Lower lobe of right lung (tissue), 2 donors: ENCODE data around the gene EPN1. TPM values are rescaled to one million over a fixed set of nuclear protein-coding genes. Genes with fewer than 3 reads are reported as not detected.
A peak's percentile ranks its signal among the peaks of the same experiment; 100 is the strongest.

Experiments used
- ATAC-seq, 2 donors: fragments of 200-7000 bp; cut with Tn5 transposase; one replicate each; pipeline ENCODE4 v1.9.1; 2020 to 2022; ENCODE audit warnings: mild to moderate bottlenecking in 2 of 2, moderate library complexity in 2 of 2
- DNase-seq: peaks from one replicate; pipeline ENCODE4 v3.0.0-alpha.2; 2020
- H3K27ac ChIP-seq: fragments of 200-600 bp; one replicate; pipeline ENCODE4 v1.8.0; 2022
- H3K27me3 ChIP-seq: fragments of 200-600 bp; one replicate; pipeline ENCODE4 v1.8.0; 2022; ENCODE audit warnings: low read depth
- H3K36me3 ChIP-seq: fragments of 200-600 bp; one replicate; pipeline ENCODE4 v1.8.0; 2022; ENCODE audit warnings: mild to moderate bottlenecking
- H3K4me1 ChIP-seq: fragments of 200-600 bp; one replicate; pipeline ENCODE4 v1.8.0; 2022
- H3K4me3 ChIP-seq: fragments of 200-600 bp; one replicate; pipeline ENCODE4 v1.8.0; 2022; ENCODE audit warnings: mild to moderate bottlenecking
- H3K9me3 ChIP-seq: fragments of 200-600 bp; one replicate; pipeline ENCODE4 v1.8.0; 2022
- intact Hi-C: fragments of 100-400 bp; cut with DNase I; formaldehyde crosslinking; loops from one replicate; pipeline ENCODE4 v1.11.0; 2022
- total RNA-seq: library from RNA; stranded (reverse); fragmentation: NEBNext Ultra II Directional; extraction: Animal tissue kit (Norgen Biotek cat#: 25700); gene quantifications from one replicate; pipeline ENCODE4 v1.2.1, GENCODE V29; 2021
- TF ChIP-seq, protein P1 (sequence below): fragments of 200-600 bp; IDR thresholded peaks from one replicate; pipeline ENCODE4 v1.8.0; 2022; ENCODE audit warnings: antibody characterized with exemption, mild to moderate bottlenecking
- donor health status: DM: no; HTN: yes; CAD: no; lungs with severe emphysema.

The EPN1 gene
- total RNA-seq, 1 donor from 2014 or later: 105 TPM

DNA sequence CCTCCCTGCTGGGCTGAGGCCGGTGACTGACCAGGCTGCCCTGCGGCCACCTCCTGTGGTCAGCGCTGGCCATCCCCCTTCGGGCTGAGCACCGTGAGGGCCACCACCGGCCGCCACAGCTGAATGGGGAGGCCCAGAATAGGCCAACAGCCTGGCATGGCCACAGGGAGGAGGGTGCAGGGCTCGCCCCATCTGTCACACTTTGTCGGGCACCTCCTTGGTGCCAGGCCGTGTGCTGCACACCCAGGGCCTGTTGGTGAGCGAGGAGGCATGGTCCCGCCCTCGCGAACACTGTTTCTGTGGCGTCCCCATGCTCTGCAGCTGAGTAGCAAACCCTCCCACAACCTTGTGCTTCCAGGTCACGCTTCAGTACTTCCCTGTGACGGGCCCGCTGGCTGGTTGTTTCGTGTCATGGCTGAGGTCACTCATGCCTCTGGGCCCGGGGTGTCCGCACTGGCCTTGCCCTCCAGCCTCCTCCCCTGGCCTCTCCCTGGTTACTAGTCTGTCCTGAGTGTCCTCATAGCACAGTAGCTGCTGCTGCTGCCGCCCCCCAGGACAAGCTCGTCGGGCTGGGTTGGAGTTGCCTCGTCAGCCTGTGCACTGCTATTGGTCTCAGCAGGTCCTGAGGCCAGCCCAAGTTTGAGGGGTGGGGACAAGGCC is 15.2 kb downstream of the EPN1 start:
- no peaks in the 10 kb centered on the region for H3K9me3 ChIP-seq
- intact Hi-C loops: no loop called here
- peak; percentile 34 for DNase-seq
- no peaks in the 10 kb centered on the region for H3K27me3 ChIP-seq
- no peak overlapping the region for H3K4me3 ChIP-seq
- no peak for ATAC-seq
- TF ChIP-seq, protein P1, sequence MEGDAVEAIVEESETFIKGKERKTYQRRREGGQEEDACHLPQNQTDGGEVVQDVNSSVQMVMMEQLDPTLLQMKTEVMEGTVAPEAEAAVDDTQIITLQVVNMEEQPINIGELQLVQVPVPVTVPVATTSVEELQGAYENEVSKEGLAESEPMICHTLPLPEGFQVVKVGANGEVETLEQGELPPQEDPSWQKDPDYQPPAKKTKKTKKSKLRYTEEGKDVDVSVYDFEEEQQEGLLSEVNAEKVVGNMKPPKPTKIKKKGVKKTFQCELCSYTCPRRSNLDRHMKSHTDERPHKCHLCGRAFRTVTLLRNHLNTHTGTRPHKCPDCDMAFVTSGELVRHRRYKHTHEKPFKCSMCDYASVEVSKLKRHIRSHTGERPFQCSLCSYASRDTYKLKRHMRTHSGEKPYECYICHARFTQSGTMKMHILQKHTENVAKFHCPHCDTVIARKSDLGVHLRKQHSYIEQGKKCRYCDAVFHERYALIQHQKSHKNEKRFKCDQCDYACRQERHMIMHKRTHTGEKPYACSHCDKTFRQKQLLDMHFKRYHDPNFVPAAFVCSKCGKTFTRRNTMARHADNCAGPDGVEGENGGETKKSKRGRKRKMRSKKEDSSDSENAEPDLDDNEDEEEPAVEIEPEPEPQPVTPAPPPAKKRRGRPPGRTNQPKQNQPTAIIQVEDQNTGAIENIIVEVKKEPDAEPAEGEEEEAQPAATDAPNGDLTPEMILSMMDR: no peak
- H3K4me1 ChIP-seq: no peaks in the 10 kb centered on the region
- no peak overlapping the region for H3K27ac ChIP-seq
- peaks cover 100% of the 10 kb centered on the region for H3K36me3 ChIP-seq

DNA sequence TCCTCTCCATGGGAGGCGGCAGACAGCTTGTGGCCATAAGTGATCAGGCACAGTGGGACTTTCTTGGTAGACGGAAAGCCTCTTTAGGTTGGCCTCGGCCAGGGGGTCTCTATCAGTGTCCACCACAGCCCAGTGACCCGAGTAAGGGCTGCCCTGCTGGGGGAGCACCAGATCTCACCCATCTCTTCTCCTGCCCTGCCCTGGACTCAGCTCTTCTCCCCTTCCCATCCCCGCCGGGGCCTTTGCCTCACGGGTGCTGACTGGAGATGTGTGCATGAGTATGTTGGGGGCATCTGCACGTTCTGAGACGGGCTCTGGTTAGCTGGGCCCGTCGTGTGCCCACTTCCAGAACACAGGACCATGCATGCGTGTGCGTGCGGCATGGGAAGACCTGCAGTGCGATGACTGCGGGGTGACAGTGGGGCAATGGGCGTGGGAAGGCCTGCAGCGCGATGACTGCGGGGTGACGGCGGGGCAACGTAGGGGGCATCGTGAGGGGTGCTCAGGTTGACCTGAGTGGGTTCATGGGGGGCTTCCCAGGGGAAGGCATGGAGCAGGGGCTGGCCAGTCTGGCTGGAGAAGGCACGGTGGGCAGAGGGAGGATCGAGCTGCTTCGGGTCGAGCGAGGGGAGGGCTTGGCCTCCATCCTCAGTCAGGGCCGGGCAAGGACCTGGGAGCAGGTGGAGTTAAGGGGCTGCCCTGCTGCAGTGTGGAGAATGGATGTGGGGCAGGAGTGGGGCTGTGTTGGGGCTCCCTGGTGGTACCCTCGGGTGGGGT is 15.9 kb downstream of the EPN1 start:
- no peak for ATAC-seq
- H3K36me3 ChIP-seq: peaks cover 100% of the 10 kb centered on the region
- no peaks in the 10 kb centered on the region for H3K4me1 ChIP-seq
- no peaks in the 10 kb centered on the region for H3K9me3 ChIP-seq
- no peak overlapping the region for H3K4me3 ChIP-seq
- no peak overlapping the region for H3K27ac ChIP-seq
- TF ChIP-seq, protein P1: no peak
- DNase-seq: peak; percentile 39
- H3K27me3 ChIP-seq: no peaks in the 10 kb centered on the region
- intact Hi-C loops: no loop called here

- no peak for ATAC-seq
- Histone ChIP-seq H3K27ac (no peak overlapping the region), H3K27me3 (no peaks in the 10 kb centered on the region), H3K9me3 (no peaks in the 10 kb centered on the region), H3K36me3 (peaks cover 100% of the 10 kb centered on the region), H3K4me3 (no peak overlapping the region), H3K4me1 (no peaks in the 10 kb centered on the region)
- intact Hi-C loops: no loop called here
- peak; percentile 38 for DNase-seq
- TF ChIP-seq, protein P1: no peak
These were observed 16.8 kb downstream of the EPN1 start for GRCh38 chr19:55691561-55692481.

- Histone ChIP-seq H3K27ac (no peak overlapping the region), H3K9me3 (no peaks in the 10 kb centered on the region), H3K4me1 (no peaks in the 10 kb centered on the region), H3K36me3 (peaks cover 100% of the 10 kb centered on the region), H3K27me3 (no peaks in the 10 kb centered on the region), H3K4me3 (no peak overlapping the region)
- TF ChIP-seq, protein P1: no peak
- DNase-seq (peak; percentile 39), ATAC-seq (no peak)
- intact Hi-C loops: no loop called here
These were observed 17.7 kb downstream of the EPN1 start for GRCh38 chr19:55692681-55693081.

DNA sequence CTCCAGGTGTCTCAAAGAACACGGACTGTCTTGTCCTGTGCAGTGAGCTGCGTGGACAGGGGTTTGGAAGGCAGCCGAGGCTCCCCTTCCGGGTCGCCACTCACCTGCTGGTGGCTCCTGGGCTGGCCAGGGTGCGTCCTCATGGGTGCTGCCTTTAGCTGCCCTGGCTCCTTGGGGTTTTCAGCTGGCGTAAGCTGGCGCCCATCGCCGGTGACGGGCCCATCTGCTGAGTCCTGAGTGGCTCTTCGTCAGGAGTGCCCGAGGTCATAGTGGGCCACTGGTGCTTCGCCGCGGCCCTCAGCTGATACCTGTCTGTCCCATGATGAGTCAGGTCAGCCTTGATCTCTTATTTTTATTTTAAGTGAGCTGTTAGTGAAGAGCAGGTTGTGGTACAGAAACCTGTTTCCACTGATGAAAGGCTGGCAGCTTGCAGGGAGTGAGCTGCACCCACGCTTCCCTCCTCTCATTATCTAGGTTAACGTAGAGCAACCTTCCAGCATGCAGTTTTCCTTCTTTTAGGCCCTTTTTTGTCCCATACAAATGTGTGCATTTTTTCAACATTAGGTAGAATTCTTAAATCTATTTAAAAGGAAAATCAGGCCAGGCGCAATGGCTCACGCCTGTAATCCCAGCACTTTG is 18.4 kb downstream of the EPN1 start:
- Histone ChIP-seq H3K36me3 (peaks cover 96% of the 10 kb centered on the region), H3K4me1 (no peaks in the 10 kb centered on the region), H3K27ac (no peak overlapping the region), H3K4me3 (no peak overlapping the region), H3K9me3 (no peaks in the 10 kb centered on the region), H3K27me3 (no peaks in the 10 kb centered on the region)
- ATAC-seq (no peak), DNase-seq (peak; percentile 39)
- TF ChIP-seq, protein P1: no peak
- intact Hi-C loops: no loop called here
